ENCODE measurements around the gene CD70.

Gene CD70

GRCh38 chr19:6593651-6594416, 2.9 kb upstream of the CD70 start:
- H3K4me3 ChIP-seq (replicated peaks in 1 of 2; ENCODE audit: low read depth in 2 of 2, low read length in 2 of 2) = no peak overlapping the region
- DNase-seq (ENCODE audit: low read depth in 2 of 2) = peak; percentile 7 to 62
- TF ChIP-seq CTCF (IDR thresholded peaks at IDR 0.05; ENCODE audit: low read depth, low read length) = no peak

GRCh38 chr19:6590258-6590826, 608 bp downstream of the CD70 start:
- no peak overlapping the region for H3K4me3 ChIP-seq (replicated peaks in 1 of 2; ENCODE audit: low read depth in 2 of 2, low read length in 2 of 2)
- no peak for DNase-seq (ENCODE audit: low read depth in 2 of 2)
- no peak for TF ChIP-seq CTCF (IDR thresholded peaks at IDR 0.05; ENCODE audit: low read depth, low read length)

- no peak overlapping the region for H3K4me3 ChIP-seq (replicated peaks in 1 of 2; ENCODE audit: low read depth in 2 of 2, low read length in 2 of 2)
- no peak for DNase-seq (ENCODE audit: low read depth in 2 of 2)
- TF ChIP-seq CTCF (IDR thresholded peaks at IDR 0.05; ENCODE audit: low read depth, low read length) = no peak
Observed at GRCh38 chr19:6589711-6590257, 1.2 kb downstream of the CD70 start.

GRCh38 chr19:6588508-6589345, 2.2 kb downstream of the CD70 start:
- DNase-seq (ENCODE audit: low read depth in 2 of 2) = no peak
- no peak overlapping the region for H3K4me3 ChIP-seq (replicated peaks in 1 of 2; ENCODE audit: low read depth in 2 of 2, low read length in 2 of 2)
- no peak for TF ChIP-seq CTCF (IDR thresholded peaks at IDR 0.05; ENCODE audit: low read depth, low read length)

GRCh38 chr19:6587998-6588507, 2.9 kb downstream of the CD70 start:
- DNase-seq (ENCODE audit: low read depth in 2 of 2) = no peak
- no peak overlapping the region for H3K4me3 ChIP-seq (replicated peaks in 1 of 2; ENCODE audit: low read depth in 2 of 2, low read length in 2 of 2)
- no peak for TF ChIP-seq CTCF (IDR thresholded peaks at IDR 0.05; ENCODE audit: low read depth, low read length)

GRCh38 chr19:6587093-6587820, 3.7 kb downstream of the CD70 start:
- DNase-seq (ENCODE audit: low read depth in 2 of 2) = peak in 1 of 2 donors; percentile 20
- TF ChIP-seq CTCF (IDR thresholded peaks at IDR 0.05; ENCODE audit: low read depth, low read length) = no peak
- H3K4me3 ChIP-seq (replicated peaks in 1 of 2; ENCODE audit: low read depth in 2 of 2, low read length in 2 of 2) = no peak overlapping the region
